SK-N-SH treated with all-trans-retinoic acid at 6 μM for 48 hours (cell line): ENCODE results near the gene PLB1.

Experiments
- BACH2 ChIP-seq: fragments of 250-450 bp; sonication (Bioruptor Pico); IDR thresholded peaks from 2 replicates; pipeline ENCODE4 v1.9.0; 2021; ENCODE audit warnings: mild to moderate bottlenecking, borderline replicate concordance
- ISL1 ChIP-seq: fragments of 250-450 bp; sonication (Bioruptor Pico); IDR thresholded peaks from 2 replicates; pipeline ENCODE4 v2.1.2; 2022; ENCODE audit warnings: mild to moderate bottlenecking, moderate library complexity
- PPARA ChIP-seq: fragments of 250-450 bp; sonication (Bioruptor Pico); IDR thresholded peaks from 2 replicates; pipeline ENCODE4 v1.5.0; 2020; ENCODE audit warnings: mild to moderate bottlenecking, borderline replicate concordance
- TCF4 ChIP-seq: fragments of 250-450 bp; sonication (Bioruptor Pico); IDR thresholded peaks from 2 replicates; pipeline ENCODE4 v1.8.0; 2021; ENCODE audit warnings: mild to moderate bottlenecking, moderate library complexity, borderline replicate concordance
- ZFP30 ChIP-seq: fragments of 450-650 bp; formaldehyde crosslinking; IDR thresholded peaks from 2 replicates; pipeline ENCODE4 v1.5.0; 2022; ENCODE audit warnings: mild to moderate bottlenecking, moderate library complexity
- TF ChIP-seq, protein P1 (sequence below): fragments of 250-450 bp; sonication (Bioruptor Pico); IDR thresholded peaks from 2 replicates; pipeline ENCODE4 v1.5.1; 2021; ENCODE audit warnings: mild to moderate bottlenecking, moderate library complexity
- TF ChIP-seq, protein P2 (sequence below): fragments of 250-450 bp; sonication (Bioruptor Pico); IDR thresholded peaks from 2 replicates; pipeline ENCODE4 v1.8.0; 2020; ENCODE audit warnings: mild to moderate bottlenecking, moderate library complexity, borderline replicate concordance

DNA sequence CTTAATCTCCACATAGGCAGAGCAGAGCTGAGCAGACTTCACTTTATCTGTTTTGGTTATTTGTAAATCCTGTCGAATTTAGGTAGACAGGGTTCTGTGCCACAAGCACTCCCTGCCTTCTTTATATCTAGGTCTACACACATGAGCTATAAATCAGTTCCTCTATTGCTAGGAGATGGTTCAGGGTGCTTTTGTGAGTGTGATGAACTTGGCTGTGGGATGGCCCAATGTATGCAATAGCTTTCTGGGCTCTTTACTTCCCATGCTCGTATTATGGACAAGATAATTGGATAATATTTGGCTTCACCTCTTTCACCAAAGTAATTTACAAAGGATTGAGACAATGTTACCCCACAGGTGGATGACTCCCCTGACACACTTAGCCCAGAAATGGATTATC lies 72.2 kb downstream of the PLB1 start:
- no peak for TF ChIP-seq ISL1 (CRISPR knock-in tag)
- TF ChIP-seq BACH2 (CRISPR knock-in tag) = no peak
- no peak for TF ChIP-seq PPARA (CRISPR knock-in tag)
- no peak for TF ChIP-seq ZFP30 (CRISPR knock-in tag)
- TF ChIP-seq, protein P1, sequence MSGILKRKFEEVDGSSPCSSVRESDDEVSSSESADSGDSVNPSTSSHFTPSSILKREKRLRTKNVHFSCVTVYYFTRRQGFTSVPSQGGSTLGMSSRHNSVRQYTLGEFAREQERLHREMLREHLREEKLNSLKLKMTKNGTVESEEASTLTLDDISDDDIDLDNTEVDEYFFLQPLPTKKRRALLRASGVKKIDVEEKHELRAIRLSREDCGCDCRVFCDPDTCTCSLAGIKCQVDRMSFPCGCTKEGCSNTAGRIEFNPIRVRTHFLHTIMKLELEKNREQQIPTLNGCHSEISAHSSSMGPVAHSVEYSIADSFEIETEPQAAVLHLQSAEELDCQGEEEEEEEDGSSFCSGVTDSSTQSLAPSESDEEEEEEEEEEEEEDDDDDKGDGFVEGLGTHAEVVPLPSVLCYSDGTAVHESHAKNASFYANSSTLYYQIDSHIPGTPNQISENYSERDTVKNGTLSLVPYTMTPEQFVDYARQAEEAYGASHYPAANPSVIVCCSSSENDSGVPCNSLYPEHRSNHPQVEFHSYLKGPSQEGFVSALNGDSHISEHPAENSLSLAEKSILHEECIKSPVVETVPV = no peak
- TF ChIP-seq TCF4 (CRISPR knock-in tag) = no peak
- TF ChIP-seq, protein P2, sequence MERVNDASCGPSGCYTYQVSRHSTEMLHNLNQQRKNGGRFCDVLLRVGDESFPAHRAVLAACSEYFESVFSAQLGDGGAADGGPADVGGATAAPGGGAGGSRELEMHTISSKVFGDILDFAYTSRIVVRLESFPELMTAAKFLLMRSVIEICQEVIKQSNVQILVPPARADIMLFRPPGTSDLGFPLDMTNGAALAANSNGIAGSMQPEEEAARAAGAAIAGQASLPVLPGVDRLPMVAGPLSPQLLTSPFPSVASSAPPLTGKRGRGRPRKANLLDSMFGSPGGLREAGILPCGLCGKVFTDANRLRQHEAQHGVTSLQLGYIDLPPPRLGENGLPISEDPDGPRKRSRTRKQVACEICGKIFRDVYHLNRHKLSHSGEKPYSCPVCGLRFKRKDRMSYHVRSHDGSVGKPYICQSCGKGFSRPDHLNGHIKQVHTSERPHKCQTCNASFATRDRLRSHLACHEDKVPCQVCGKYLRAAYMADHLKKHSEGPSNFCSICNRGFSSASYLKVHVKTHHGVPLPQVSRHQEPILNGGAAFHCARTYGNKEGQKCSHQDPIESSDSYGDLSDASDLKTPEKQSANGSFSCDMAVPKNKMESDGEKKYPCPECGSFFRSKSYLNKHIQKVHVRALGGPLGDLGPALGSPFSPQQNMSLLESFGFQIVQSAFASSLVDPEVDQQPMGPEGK (CRISPR knock-in tag) = no peak
